HepG2 (cell line): Measurements from ENCODE around the gene TMEM14A. TPM values are rescaled to one million over a fixed set of nuclear protein-coding genes. Genes with fewer than 3 reads are reported as not detected.

Experiments
- AKAP8 ChIP-seq: sonication (generic); formaldehyde crosslinking; IDR thresholded peaks from 2 replicates; pipeline ENCODE4 v1.5.1; 2020; ENCODE audit warnings: mild to moderate bottlenecking, missing genetic modification reagents
- ARID3A ChIP-seq: IDR thresholded peaks from 2 replicates; pipeline ENCODE4 v1.6.1; 2012; ENCODE audit warnings: low read depth, low read length, improper control_type of control experiment
- ARID4A ChIP-seq: sonication (generic); formaldehyde crosslinking; IDR thresholded peaks from 2 replicates; pipeline ENCODE4 v1.5.0; 2020; ENCODE audit warnings: mild to moderate bottlenecking, missing genetic modification reagents, borderline replicate concordance
- EEA1 ChIP-seq: sonication (generic); formaldehyde crosslinking; IDR thresholded peaks from 2 replicates; pipeline ENCODE4 v1.5.1; 2020; ENCODE audit warnings: mild to moderate bottlenecking, missing genetic modification reagents, borderline replicate concordance
- LCORL ChIP-seq, 2 experiments: fragments of 450-650 bp in 1 of 2; sonication (generic) in 1 of 2; formaldehyde crosslinking in 1 of 2; IDR thresholded peaks; 2 replicates each; pipeline versions ENCODE4 v1.5.0 to v1.6.1; 2017 to 2020; ENCODE audit warnings: antibody characterized with exemption in 1 of 2, missing genetic modification reagents in 1 of 2
- MED8 ChIP-seq: sonication (generic); formaldehyde crosslinking; IDR thresholded peaks from 2 replicates; pipeline ENCODE4 v1.8.1; 2023; ENCODE audit warnings: mild to moderate bottlenecking, missing genetic modification reagents; ENCODE audit not compliant: insufficient replicate concordance
- MXD1 ChIP-seq: sonication (generic); formaldehyde crosslinking; IDR thresholded peaks from 2 replicates; pipeline ENCODE4 v1.4.0; 2020; ENCODE audit warnings: mild to moderate bottlenecking, missing genetic modification reagents
- PHF20 ChIP-seq: sonication (generic); formaldehyde crosslinking; IDR thresholded peaks from 2 replicates; pipeline ENCODE4 v1.5.0; 2020; ENCODE audit warnings: mild to moderate bottlenecking, missing genetic modification reagents
- PRDM4 ChIP-seq: sonication (generic); formaldehyde crosslinking; IDR thresholded peaks from 2 replicates; pipeline ENCODE4 v1.9.0; 2021; ENCODE audit warnings: missing genetic modification reagents, borderline replicate concordance
- PREB ChIP-seq: sonication (generic); formaldehyde crosslinking; IDR thresholded peaks from 2 replicates; pipeline ENCODE4 v1.4.0; 2020; ENCODE audit warnings: missing genetic modification reagents
- SRSF1 ChIP-seq: fragments of 200-400 bp; formaldehyde crosslinking; optimal IDR thresholded peaks from 2 replicates; pipeline ENCODE3; 2017; ENCODE audit warnings: mild to moderate bottlenecking, low read depth, low read length, moderate library complexity
- XBP1 ChIP-seq: sonication (generic); formaldehyde crosslinking; IDR thresholded peaks from 2 replicates; pipeline ENCODE4 v1.5.0; 2020; ENCODE audit warnings: missing genetic modification reagents
- ZFX ChIP-seq: sonication (generic); formaldehyde crosslinking; IDR thresholded peaks from 2 replicates; pipeline ENCODE4 v1.4.0; 2020; ENCODE audit warnings: mild to moderate bottlenecking, low read depth, missing genetic modification reagents, moderate library complexity
- ZNF3 ChIP-seq: IDR thresholded peaks from 2 replicates; pipeline ENCODE4 v1.7.0; 2017; ENCODE audit warnings: inconsistent platforms
- ZNF780A ChIP-seq: sonication (generic); formaldehyde crosslinking; IDR thresholded peaks from 2 replicates; pipeline ENCODE4 v1.8.0; 2022; ENCODE audit warnings: mild to moderate bottlenecking, missing genetic modification reagents, moderate library complexity
- polyA plus RNA-seq, 8 experiments: library from polyadenylated mRNA; depleted of rRNA in 3 of 8; stranded (reverse) in 7 of 8; unstranded in 1 of 8; fragments of >200 nt; fragmentation: Illumina TruSeq in 4 of 8; extraction: Trizol in 4 of 8; gene quantifications; 2 replicates each; pipeline versions ENCODE4 v1.2.1 to v1.2.3, GENCODE V29; 2011 to 2016; ENCODE audit warnings: low read depth in 4 of 8, missing spikeins in 1 of 8, mixed read lengths in 1 of 8; ENCODE audit not compliant: insufficient read depth in 1 of 8
- total RNA-seq, 5 experiments: library from RNA; depleted of rRNA; stranded (reverse); fragments of >200 nt; fragmentation: Illumina TruSeq; extraction: Trizol; gene quantifications; 2 replicates each; pipeline ENCODE4 v1.2.3, GENCODE V29; 2016; ENCODE audit warnings: low read depth in 1 of 5

Gene TMEM14A
- total and polyA plus RNA-seq, 2 of the 13 experiments (the other 11 are each of a cell fraction or from before 2014, with no cell fraction given), result 24.6 to 73.7 TPM

GRCh38 chr6:52664186-52664990 is 6.5 kb upstream of the TMEM14A start (continued):
- no peak; the same call in none of the 2 replicates for TF ChIP-seq PHF20 (CRISPR knock-in tag)
- no peak for TF ChIP-seq LCORL (IDR thresholded peaks at IDR 0.05)
- TF ChIP-seq LCORL (CRISPR knock-in tag; IDR thresholded peaks at IDR 0.05), result 0 out of 2 replicates have a peak, but pooled peaks have one; percentile 62
- no peak for TF ChIP-seq PRDM4
- 0 out of 2 replicates have a peak, but pooled peaks have one; percentile 50 for TF ChIP-seq AKAP8 (CRISPR knock-in tag)
- TF ChIP-seq ARID3A, result no peak
- peak; percentile 96 for TF ChIP-seq PREB (CRISPR knock-in tag)
- TF ChIP-seq ZNF3 (CRISPR knock-in tag), result no peak
- 0 out of 2 replicates have a peak, but pooled peaks have one; percentile 41 for TF ChIP-seq ZFX (CRISPR knock-in tag)
- no peak for TF ChIP-seq ZNF780A (CRISPR knock-in tag)
- TF ChIP-seq MXD1 (CRISPR knock-in tag), result peak; percentile 85
- no peak for TF ChIP-seq MED8 (CRISPR knock-in tag)
- no peak for TF ChIP-seq XBP1
- no peak for TF ChIP-seq SRSF1
- TF ChIP-seq ARID4A (CRISPR knock-in tag), result peak; percentile 83
- TF ChIP-seq EEA1, result 0 out of 2 replicates have a peak, but pooled peaks have one; percentile 52
